Astrocyte (in vitro differentiated cells and primary cell): ENCODE data around the gene WDR47.

Experiments
- EZH2 ChIP-seq: IDR thresholded peaks from 2 replicates; pipeline ENCODE4 v1.6.1; 2012; ENCODE audit warnings: mild to moderate bottlenecking, low read length, inconsistent platforms; ENCODE audit not compliant: insufficient read depth
- TF ChIP-seq, protein P1 (sequence below): IDR thresholded peaks from 2 replicates; pipeline ENCODE4 v1.5.1; 2011; ENCODE audit warnings: low read depth, mild to moderate bottlenecking, inconsistent platforms, low read length, moderate library complexity; ENCODE audit not compliant: insufficient read depth

DNA sequence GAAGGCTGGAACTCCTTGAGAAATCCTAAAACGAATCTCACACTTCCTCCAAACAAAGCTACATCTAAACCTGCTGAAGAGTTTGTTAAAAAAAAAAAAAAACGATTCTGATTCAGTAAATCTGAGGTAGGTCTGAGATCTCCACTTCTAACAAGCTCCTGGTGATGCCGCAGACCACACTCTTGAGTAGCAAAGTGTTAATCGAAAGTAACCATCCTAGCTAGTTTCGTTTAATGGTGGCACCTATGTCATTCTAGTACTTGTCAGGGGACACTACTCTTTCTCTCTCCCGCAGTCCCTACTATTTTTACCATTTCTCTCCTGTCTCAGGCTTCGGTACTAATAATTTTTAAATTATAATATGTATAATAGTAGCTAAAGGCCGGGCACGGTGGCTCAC lies 80.7 kb downstream of the WDR47 start:
- TF ChIP-seq, protein P1, sequence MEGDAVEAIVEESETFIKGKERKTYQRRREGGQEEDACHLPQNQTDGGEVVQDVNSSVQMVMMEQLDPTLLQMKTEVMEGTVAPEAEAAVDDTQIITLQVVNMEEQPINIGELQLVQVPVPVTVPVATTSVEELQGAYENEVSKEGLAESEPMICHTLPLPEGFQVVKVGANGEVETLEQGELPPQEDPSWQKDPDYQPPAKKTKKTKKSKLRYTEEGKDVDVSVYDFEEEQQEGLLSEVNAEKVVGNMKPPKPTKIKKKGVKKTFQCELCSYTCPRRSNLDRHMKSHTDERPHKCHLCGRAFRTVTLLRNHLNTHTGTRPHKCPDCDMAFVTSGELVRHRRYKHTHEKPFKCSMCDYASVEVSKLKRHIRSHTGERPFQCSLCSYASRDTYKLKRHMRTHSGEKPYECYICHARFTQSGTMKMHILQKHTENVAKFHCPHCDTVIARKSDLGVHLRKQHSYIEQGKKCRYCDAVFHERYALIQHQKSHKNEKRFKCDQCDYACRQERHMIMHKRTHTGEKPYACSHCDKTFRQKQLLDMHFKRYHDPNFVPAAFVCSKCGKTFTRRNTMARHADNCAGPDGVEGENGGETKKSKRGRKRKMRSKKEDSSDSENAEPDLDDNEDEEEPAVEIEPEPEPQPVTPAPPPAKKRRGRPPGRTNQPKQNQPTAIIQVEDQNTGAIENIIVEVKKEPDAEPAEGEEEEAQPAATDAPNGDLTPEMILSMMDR, result no peak
- TF ChIP-seq EZH2, result no peak
